ENCODE results near the gene UCHL3. TPM values are rescaled to one million over a fixed set of nuclear protein-coding genes. Genes with fewer than 3 reads are reported as not detected.

UCHL3 gene
- total RNA-seq = 23.8 and 71.7 TPM in 2 replicates

GRCh38 chr13:75549262-75550158 lies at the start of gene UCHL3:
TSS of gene UCHL3 (plus strand) at chr13:75549791. CDS start at chr13:75549821, 30 bp downstream.

GRCh38 chr13:75537401-75538365 lies 11.9 kb upstream of the UCHL3 start, which contains the start of gene COMMD6:
TSS of gene COMMD6 (minus strand) at chr13:75537841. CDS start at chr13:75537805, 36 bp downstream.

GRCh38 chr13:75635828-75636435 lies 86.3 kb downstream of the UCHL3 start, which contains the start of gene LMO7:
TSS of gene LMO7 (plus strand) at chr13:75636330. CDS start at chr13:75636658, 328 bp downstream.

Other genes starting within 250 kb of the UCHL3 start
- 14.8 and 33.7 TPM in 2 replicates for gene TBC1D4, start 67.6 kb upstream of the UCHL3 start, total RNA-seq
- 18.4 and 41.6 TPM in 2 replicates for gene COMMD6, start 11.9 kb upstream of the UCHL3 start, total RNA-seq
- 64.7 and 65.7 TPM in 2 replicates for gene LMO7, start 86.5 kb downstream of the UCHL3 start, total RNA-seq